Measurements from ENCODE around the gene PCDH9. TPM values are rescaled to one million over a fixed set of nuclear protein-coding genes. Genes with fewer than 3 reads are reported as not detected.

Gene PCDH9
- total RNA-seq, 4 donors from 2014 or later, result 0.57 to 1.7 (median 0.97) TPM

GRCh38 chr13:66981912-66982311 is 248.2 kb downstream of the PCDH9 start:
- DNase-seq, result no peak
- no peak overlapping the region for H3K27ac ChIP-seq
- H3K9me3 ChIP-seq, result no peaks in the 10 kb centered on the region
- no peaks in the 10 kb centered on the region for H3K27me3 ChIP-seq
- H3K4me1 ChIP-seq, result no peaks in the 10 kb centered on the region
- TF ChIP-seq CTCF (IDR thresholded peaks at IDR 0.05) (no peak), POLR2A (IDR thresholded peaks at IDR 0.05) (no peak)
- no peak overlapping the region for H3K4me3 ChIP-seq
- no peaks in the 10 kb centered on the region for H3K36me3 ChIP-seq

- H3K9me3 ChIP-seq, result no peaks in the 10 kb centered on the region
- no peak overlapping the region for H3K27ac ChIP-seq
- TF ChIP-seq CTCF (IDR thresholded peaks at IDR 0.05) (no peak), POLR2A (IDR thresholded peaks at IDR 0.05) (no peak)
- no peak overlapping the region for H3K4me3 ChIP-seq
- no peaks in the 10 kb centered on the region for H3K27me3 ChIP-seq
- no peaks in the 10 kb centered on the region for H3K36me3 ChIP-seq
- H3K4me1 ChIP-seq, result no peaks in the 10 kb centered on the region
- DNase-seq, result no peak
These were observed 253.0 kb downstream of the PCDH9 start for GRCh38 chr13:66977161-66977560.

- Histone ChIP-seq H3K4me3 (no peak overlapping the region), H3K9me3 (no peaks in the 10 kb centered on the region), H3K27ac (no peak overlapping the region), H3K36me3 (no peaks in the 10 kb centered on the region), H3K4me1 (no peaks in the 10 kb centered on the region), H3K27me3 (no peaks in the 10 kb centered on the region)
- no peak for DNase-seq
- TF ChIP-seq POLR2A (IDR thresholded peaks at IDR 0.05) (no peak), CTCF (IDR thresholded peaks at IDR 0.05) (no peak)
These were observed 255.2 kb downstream of the PCDH9 start for GRCh38 chr13:66974889-66975288.

GRCh38 chr13:66974174-66974573 is 256.0 kb downstream of the PCDH9 start:
- Histone ChIP-seq H3K4me1 (no peaks in the 10 kb centered on the region), H3K4me3 (no peak overlapping the region), H3K36me3 (no peaks in the 10 kb centered on the region), H3K9me3 (no peaks in the 10 kb centered on the region), H3K27ac (no peak overlapping the region), H3K27me3 (no peaks in the 10 kb centered on the region)
- DNase-seq, result no peak
- no peak for TF ChIP-seq POLR2A (IDR thresholded peaks at IDR 0.05)
- no peak for TF ChIP-seq CTCF (IDR thresholded peaks at IDR 0.05)

GRCh38 chr13:66972659-66973058 is 257.5 kb downstream of the PCDH9 start:
- no peaks in the 10 kb centered on the region for H3K9me3 ChIP-seq

More at GRCh38 chr13:66972659-66973058, 257.5 kb downstream of the PCDH9 start:
- DNase-seq, result no peak
- Histone ChIP-seq H3K36me3 (no peaks in the 10 kb centered on the region), H3K27me3 (no peaks in the 10 kb centered on the region), H3K4me3 (no peak overlapping the region), H3K4me1 (no peaks in the 10 kb centered on the region), H3K27ac (no peak overlapping the region)
- TF ChIP-seq POLR2A (IDR thresholded peaks at IDR 0.05) (no peak), CTCF (IDR thresholded peaks at IDR 0.05) (no peak)

Measured in Peyer's patch (tissue), 4 donors.